Fibroblast of lung (primary cell): ENCODE data around the gene TUBB1.

Experiments
- EZH2 ChIP-seq: IDR thresholded peaks from 2 replicates; pipeline ENCODE4 v1.5.1; 2012; ENCODE audit warnings: low read length, control low read depth, mild to moderate bottlenecking; ENCODE audit errors: missing control alignments
- TF ChIP-seq, protein P1 (sequence below), 2 donors: IDR thresholded peaks in 1 of 2; conservative IDR thresholded peaks in 1 of 2; 1 replicate in 1 of 2; 2 replicates in 1 of 2; pipeline ENCODE4 v1.5.1; 2011 to 2012; ENCODE audit warnings: low read length in 2 of 2, control low read depth in 1 of 2, inconsistent platforms in 1 of 2, low read depth in 1 of 2, mild to moderate bottlenecking in 1 of 2

GRCh38 chr20:58976061-58976730 lies 43.0 kb upstream of the TUBB1 start:
- TF ChIP-seq, protein P1, sequence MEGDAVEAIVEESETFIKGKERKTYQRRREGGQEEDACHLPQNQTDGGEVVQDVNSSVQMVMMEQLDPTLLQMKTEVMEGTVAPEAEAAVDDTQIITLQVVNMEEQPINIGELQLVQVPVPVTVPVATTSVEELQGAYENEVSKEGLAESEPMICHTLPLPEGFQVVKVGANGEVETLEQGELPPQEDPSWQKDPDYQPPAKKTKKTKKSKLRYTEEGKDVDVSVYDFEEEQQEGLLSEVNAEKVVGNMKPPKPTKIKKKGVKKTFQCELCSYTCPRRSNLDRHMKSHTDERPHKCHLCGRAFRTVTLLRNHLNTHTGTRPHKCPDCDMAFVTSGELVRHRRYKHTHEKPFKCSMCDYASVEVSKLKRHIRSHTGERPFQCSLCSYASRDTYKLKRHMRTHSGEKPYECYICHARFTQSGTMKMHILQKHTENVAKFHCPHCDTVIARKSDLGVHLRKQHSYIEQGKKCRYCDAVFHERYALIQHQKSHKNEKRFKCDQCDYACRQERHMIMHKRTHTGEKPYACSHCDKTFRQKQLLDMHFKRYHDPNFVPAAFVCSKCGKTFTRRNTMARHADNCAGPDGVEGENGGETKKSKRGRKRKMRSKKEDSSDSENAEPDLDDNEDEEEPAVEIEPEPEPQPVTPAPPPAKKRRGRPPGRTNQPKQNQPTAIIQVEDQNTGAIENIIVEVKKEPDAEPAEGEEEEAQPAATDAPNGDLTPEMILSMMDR (conservative IDR thresholded peaks at IDR 0.05 in 1 of 2, IDR thresholded peaks at IDR 0.05 in 1 of 2; ENCODE audit: low read depth in 1 of 2, low read length in 2 of 2), result no peak
- no peak for TF ChIP-seq EZH2
